D721Med (cell line): ENCODE results near the gene PLXNA4.

ENCODE experiments used
- DNase-seq: peaks from one replicate; pipeline ENCODE4 v3.0.0; 2011; ENCODE audit warnings: low spot score; ENCODE audit not compliant: insufficient read length
- FAIRE-seq: peaks from 2 replicates; lab custom pipeline; 2011; peaks lifted over from hg19 to GRCh38; lab: Jason Lieb, UNC
- TF ChIP-seq, protein P1 (sequence below): IDR thresholded peaks from 2 replicates; pipeline ENCODE4 v1.5.1; 2012; ENCODE audit warnings: mild to moderate bottlenecking, control low read depth; ENCODE audit not compliant: insufficient read depth; ENCODE audit errors: missing control alignments

The PLXNA4 gene

DNA sequence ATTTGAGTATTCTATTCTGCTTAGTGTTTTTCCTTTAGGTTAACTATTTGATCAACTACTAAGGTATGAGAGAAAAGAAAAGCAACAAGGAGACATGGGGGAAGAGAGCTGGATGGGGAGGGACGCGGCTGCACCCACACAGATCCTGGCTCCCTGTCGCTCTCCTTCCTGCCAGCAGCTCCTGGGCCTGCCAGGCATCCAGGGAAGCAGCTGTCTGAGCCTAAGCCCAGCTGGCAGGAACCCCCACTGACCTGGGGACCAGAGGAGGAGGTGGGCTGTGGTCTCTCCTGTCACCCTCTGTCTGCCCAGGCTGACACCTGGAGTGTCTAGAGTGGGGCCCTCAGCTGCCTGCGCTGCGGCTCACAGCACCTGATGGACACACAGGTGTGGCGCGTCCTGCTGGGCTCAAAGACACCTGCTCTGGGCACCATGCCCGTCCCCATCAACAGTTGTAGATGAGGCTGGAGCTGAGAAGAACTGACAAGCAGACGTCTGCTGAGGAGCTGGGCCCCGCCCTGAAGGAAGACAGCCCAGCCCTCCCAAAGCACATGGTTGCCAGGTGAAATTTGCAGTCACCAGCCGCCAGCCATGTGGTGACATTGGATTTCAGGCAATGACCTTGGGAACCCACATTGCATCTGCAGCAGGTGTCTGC, 207.9 kb downstream of the PLXNA4 start:
- no peak for FAIRE-seq
- TF ChIP-seq, protein P1, sequence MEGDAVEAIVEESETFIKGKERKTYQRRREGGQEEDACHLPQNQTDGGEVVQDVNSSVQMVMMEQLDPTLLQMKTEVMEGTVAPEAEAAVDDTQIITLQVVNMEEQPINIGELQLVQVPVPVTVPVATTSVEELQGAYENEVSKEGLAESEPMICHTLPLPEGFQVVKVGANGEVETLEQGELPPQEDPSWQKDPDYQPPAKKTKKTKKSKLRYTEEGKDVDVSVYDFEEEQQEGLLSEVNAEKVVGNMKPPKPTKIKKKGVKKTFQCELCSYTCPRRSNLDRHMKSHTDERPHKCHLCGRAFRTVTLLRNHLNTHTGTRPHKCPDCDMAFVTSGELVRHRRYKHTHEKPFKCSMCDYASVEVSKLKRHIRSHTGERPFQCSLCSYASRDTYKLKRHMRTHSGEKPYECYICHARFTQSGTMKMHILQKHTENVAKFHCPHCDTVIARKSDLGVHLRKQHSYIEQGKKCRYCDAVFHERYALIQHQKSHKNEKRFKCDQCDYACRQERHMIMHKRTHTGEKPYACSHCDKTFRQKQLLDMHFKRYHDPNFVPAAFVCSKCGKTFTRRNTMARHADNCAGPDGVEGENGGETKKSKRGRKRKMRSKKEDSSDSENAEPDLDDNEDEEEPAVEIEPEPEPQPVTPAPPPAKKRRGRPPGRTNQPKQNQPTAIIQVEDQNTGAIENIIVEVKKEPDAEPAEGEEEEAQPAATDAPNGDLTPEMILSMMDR, result no peak
- no peak for DNase-seq

DNA sequence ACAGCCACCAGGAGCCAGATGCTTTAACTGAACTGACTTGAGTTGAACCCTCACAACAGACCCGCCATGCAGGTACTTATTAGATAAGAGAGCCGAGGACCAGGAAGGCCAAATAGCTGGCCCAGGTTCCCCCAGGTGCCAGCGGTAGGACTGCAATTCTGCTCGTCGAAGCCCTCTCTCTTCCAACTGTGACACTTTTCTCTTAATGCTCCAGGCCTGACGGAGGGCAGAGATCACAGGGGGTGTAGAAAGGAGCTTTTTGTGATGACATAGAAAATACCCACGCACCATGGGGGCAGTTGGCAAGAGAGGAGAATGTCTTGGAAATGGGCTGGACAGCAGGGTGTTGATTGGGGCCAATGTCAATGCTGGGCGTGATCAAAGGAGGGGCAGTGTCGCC, 208.5 kb downstream of the PLXNA4 start:
- FAIRE-seq (no peak), DNase-seq (no peak)
- TF ChIP-seq, protein P1, result no peak

DNA sequence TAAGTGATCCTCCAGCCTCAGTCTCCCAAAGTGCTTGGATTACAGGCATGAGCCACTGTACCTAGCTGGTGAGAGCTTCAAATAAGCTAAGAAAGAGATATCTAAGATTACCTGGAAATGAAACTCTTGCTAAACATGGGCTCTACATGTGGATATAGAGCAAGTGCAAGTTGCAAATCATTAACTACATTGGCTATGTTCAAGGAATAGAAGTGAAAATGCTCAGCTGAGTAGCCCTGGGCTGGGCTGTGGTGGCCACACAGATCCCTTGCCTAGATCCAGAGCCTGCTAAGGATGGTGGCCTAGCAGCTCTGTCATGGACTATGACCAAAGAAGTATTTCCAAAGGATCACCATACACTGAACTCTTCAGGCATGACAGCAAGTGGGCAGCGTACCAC, 209.3 kb downstream of the PLXNA4 start:
- no peak for DNase-seq
- TF ChIP-seq, protein P1, result no peak
- FAIRE-seq, result no peak

DNA sequence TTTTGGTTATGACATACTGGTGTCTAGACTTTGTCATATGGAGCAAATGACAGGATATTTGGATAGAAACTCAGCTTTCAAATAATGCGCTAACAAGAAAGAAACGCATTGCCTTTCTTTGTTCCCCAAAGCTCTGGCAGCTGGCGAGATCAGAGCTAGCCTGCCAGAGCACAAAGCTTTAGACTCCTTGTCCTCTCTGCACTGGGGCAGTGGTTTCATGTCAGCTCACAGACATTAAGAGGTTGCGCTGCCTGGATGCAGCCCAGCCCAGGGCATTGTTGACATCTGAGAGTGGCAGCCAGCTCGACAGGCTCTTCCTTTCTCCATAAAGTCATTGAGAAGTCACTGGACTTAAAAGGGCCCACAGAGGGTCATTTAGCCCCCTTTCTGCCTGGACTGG, 212.0 kb downstream of the PLXNA4 start:
- TF ChIP-seq, protein P1, result no peak
- FAIRE-seq (no peak), DNase-seq (no peak)

DNA sequence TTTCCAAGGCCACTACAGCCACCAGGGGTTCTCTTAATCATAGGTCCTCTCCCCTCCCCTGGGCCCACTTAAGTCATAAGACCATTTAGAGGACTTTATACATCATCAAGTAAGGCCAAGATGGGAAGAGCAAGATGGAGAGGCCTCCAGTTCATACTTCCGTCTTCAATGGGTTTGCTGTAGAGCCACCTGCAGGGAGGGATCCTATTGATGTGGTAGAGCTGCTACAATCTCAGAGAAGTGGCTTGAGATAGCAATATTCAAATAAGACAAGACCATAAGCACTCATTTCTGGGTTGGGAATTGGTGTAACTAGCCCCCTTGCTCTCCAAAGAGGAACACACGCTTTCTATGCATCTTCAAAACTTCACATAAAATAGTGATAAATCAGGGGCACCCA, 214.2 kb downstream of the PLXNA4 start:
- DNase-seq (no peak), FAIRE-seq (no peak)
- TF ChIP-seq, protein P1, result no peak

DNA sequence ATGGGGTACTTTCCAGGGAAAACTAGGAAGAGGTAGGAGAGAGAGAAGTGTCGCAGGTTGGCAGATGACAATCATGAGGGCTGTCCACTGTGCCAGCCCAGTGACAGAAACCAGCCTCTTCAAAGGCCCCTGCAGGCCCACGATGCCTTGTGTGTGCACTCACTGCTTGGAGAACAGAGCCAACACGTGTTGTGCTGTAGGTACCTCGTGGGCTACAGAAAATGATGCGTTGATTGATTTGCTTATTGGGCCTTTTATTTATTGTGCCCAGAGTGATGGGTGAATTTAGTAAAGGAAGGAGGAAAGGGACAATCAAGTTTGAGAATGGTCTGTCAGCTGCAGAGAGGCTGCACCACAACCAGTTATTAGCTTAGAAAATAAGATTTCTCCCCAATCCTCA, 215.1 kb downstream of the PLXNA4 start:
- TF ChIP-seq, protein P1, result no peak
- DNase-seq, result no peak
- no peak for FAIRE-seq

DNA sequence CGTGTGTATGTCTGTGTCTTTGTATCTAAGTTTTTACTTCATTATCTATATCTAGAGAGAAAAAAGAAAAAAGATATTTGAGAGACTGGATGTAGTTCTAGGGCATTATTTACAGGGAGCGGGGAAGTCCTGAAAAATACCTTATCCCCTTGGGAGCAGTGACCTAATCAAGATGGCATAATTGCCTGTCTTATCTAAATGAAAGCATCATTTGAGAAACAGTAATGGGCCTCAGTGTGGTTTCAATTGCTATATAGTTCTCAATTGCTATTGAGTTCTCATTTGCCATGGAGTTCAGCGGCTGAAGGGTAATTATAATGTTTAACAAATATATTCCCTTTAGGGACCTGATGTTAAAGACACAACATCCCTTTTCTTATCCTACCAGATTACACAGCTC, 216.5 kb downstream of the PLXNA4 start:
- DNase-seq (no peak), FAIRE-seq (no peak)
- TF ChIP-seq, protein P1, result no peak
